ENCODE data around the gene ZNG1F. TPM values are rescaled to one million over a fixed set of nuclear protein-coding genes. Genes with fewer than 3 reads are reported as not detected.
"Not testable (repeated sequence)": the region's sequence is repeated elsewhere in the genome, so short reads cannot be mapped to it uniquely, and the experiment has no call there.

Gene ZNG1F
- total and polyA plus RNA-seq, 2 of the 13 experiments (the other 11 are each of a cell fraction or from before 2014, with no cell fraction given): 12.7 to 20.9 TPM

DNA sequence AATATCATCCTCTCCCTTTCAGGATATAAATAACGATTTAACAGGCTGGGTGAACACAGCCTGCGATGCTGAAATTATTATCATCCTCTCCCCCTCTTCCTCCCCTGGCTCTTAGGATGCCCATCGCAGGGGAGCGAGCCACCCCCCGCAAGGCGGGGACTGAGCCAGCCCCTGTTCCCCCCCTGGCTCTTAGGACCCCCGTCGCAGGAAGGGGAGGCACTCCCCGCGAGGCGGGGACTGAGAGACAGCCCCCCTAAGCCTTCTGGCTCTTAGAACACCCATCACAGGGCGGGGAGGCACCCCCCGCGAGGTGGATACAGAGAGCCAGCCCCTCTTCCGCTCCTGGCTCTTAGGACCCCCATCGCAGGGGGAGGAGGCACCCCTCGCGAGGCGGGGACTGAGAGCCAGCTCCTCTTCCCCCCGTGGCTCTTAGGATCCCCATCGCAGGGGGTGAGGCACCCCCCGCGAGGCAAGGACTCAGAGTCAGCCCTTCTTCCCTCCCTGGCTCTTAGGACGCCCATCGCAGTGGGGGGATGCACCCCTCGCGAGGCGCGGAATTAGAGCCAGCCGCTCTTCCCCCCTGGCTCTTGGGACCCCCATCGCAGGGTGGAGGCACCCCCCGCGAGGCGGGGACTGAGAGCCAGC is 82.5 kb downstream of the ZNG1F start:
- peak; percentile 41; the same call in 1 of the 3 replicates for ATAC-seq
- H3K9me3 ChIP-seq (ENCODE audit: low read length); H3K27ac ChIP-seq (ENCODE audit: extremely low read length, insufficient read depth, low read length); in situ Hi-C loops (cut with HindIII; ENCODE audit: extremely low pct_ligation_motif_present, low pct_unique_long_range_greater_than_20kb); H3K4me1 ChIP-seq (ENCODE audit: insufficient read depth, low read length); H2AFZ ChIP-seq (ENCODE audit: low read length); H4K20me1 ChIP-seq (ENCODE audit: insufficient read depth, low read length); intact Hi-C loops (cut with micrococcal nuclease; ENCODE audit: unreplicated experiment); H3K27me3 ChIP-seq (ENCODE audit: control insufficient read depth in 1 of 2, insufficient read depth in 2 of 2, low read length in 2 of 2); H3K9ac ChIP-seq (ENCODE audit: insufficient read depth, low read depth, low read length); H3K36me3 ChIP-seq (replicated peaks in 1 of 2; ENCODE audit: control insufficient read depth in 1 of 2, insufficient read depth in 2 of 2, low read length in 2 of 2); H3K4me2 ChIP-seq (ENCODE audit: low read depth, low read length); POLR2A ChIA-PET; H3K4me3 ChIP-seq (replicated peaks in 1 of 3; ENCODE audit: insufficient read depth in 1 of 3, low read depth in 2 of 3, low read length in 3 of 3); BruUV-seq (replicated peaks); H3K79me2 ChIP-seq (ENCODE audit: insufficient read depth, low read length); FAIRE-seq; DNase-seq (ENCODE audit: low spot score); CTCF ChIA-PET (ENCODE audit: low intra/inter-chr PET ratio, low total read pairs): not testable (repeated sequence)
- 75% methylated on average over 6 of the region's 34 CpGs for WGBS (ENCODE audit: low lambda C conversion rate)

DNA sequence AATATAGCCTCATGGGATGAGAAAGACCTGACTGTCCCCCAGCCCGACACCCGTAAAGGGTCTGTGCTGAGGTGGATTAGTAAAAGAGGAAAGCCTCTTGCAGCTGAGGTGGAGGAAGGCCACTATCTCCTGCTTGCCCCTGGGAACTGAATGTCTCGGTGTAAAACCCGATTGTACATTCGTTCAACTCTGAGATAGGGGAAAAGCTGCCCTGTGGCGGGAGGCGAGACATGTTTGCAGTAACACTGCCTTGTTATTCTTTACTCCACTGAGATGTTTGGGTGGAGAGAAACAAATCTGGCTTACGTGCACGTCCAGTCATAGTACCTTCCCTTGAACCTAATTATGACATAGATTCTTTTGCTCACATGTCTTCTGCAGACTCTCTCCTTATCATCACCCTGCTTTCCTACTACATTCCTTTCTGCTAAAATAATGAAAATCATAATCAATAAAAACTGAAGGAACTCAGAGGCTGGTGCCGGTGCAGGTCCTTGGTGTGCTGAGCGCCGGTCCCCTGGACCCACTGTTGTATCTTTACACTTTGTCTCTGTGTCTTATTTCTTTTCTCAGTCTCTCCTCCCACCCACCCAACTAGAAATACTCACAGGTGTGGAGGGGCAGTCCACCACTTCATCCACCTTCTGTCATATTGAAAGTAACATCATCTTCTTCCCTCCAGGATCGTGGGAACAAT is 83.4 kb downstream of the ZNG1F start:
- H3K27me3 ChIP-seq (ENCODE audit: control insufficient read depth in 1 of 2, insufficient read depth in 2 of 2, low read length in 2 of 2); FAIRE-seq; H3K4me1 ChIP-seq (ENCODE audit: insufficient read depth, low read length); H4K20me1 ChIP-seq (ENCODE audit: insufficient read depth, low read length); H3K9ac ChIP-seq (ENCODE audit: insufficient read depth, low read depth, low read length); H3K4me2 ChIP-seq (ENCODE audit: low read depth, low read length); H3K9me3 ChIP-seq (ENCODE audit: low read length); H3K4me3 ChIP-seq (replicated peaks in 1 of 3; ENCODE audit: insufficient read depth in 1 of 3, low read depth in 2 of 3, low read length in 3 of 3); in situ Hi-C loops (cut with HindIII; ENCODE audit: extremely low pct_ligation_motif_present, low pct_unique_long_range_greater_than_20kb); intact Hi-C loops (cut with micrococcal nuclease; ENCODE audit: unreplicated experiment); POLR2A ChIA-PET; H3K36me3 ChIP-seq (replicated peaks in 1 of 2; ENCODE audit: control insufficient read depth in 1 of 2, insufficient read depth in 2 of 2, low read length in 2 of 2); ATAC-seq; H3K79me2 ChIP-seq (ENCODE audit: insufficient read depth, low read length); BruUV-seq (replicated peaks); H2AFZ ChIP-seq (ENCODE audit: low read length); CTCF ChIA-PET (ENCODE audit: low intra/inter-chr PET ratio, low total read pairs); H3K27ac ChIP-seq (ENCODE audit: extremely low read length, insufficient read depth, low read length); DNase-seq (ENCODE audit: low spot score): not testable (repeated sequence)
- WGBS (ENCODE audit: low lambda C conversion rate): 67% methylated on average over 3 of the region's 13 CpGs

DNA sequence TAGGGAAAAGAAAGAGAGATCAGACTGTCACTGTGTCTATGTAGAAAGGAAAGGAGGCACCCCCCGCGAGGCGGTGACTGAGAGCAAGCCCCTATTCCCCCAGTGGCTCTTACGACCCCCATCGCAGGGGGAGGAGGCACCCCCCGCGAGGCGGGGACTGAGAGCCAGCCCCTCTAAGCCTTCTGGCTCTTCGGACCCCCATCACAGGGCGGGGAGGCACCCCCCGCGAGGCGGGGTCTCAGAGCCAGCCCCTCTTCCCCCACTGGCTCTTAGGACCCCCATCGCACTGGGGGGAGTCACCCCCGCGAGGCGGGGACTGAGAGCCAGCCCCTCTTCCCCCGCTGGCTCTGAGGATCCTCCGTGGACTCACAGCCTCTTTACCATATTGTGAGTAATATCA is 84.6 kb downstream of the ZNG1F start:
- H3K36me3 ChIP-seq (replicated peaks in 1 of 2; ENCODE audit: control insufficient read depth in 1 of 2, insufficient read depth in 2 of 2, low read length in 2 of 2); H4K20me1 ChIP-seq (ENCODE audit: insufficient read depth, low read length); intact Hi-C loops (cut with micrococcal nuclease; ENCODE audit: unreplicated experiment); H3K4me1 ChIP-seq (ENCODE audit: insufficient read depth, low read length); H3K27ac ChIP-seq (ENCODE audit: extremely low read length, insufficient read depth, low read length); H3K4me2 ChIP-seq (ENCODE audit: low read depth, low read length); H2AFZ ChIP-seq (ENCODE audit: low read length); H3K9ac ChIP-seq (ENCODE audit: insufficient read depth, low read depth, low read length); in situ Hi-C loops (cut with HindIII; ENCODE audit: extremely low pct_ligation_motif_present, low pct_unique_long_range_greater_than_20kb); DNase-seq (ENCODE audit: low spot score); H3K79me2 ChIP-seq (ENCODE audit: insufficient read depth, low read length); BruUV-seq (replicated peaks); FAIRE-seq; CTCF ChIA-PET (ENCODE audit: low intra/inter-chr PET ratio, low total read pairs); H3K27me3 ChIP-seq (ENCODE audit: control insufficient read depth in 1 of 2, insufficient read depth in 2 of 2, low read length in 2 of 2); POLR2A ChIA-PET; H3K9me3 ChIP-seq (ENCODE audit: low read length); H3K4me3 ChIP-seq (replicated peaks in 1 of 3; ENCODE audit: insufficient read depth in 1 of 3, low read depth in 2 of 3, low read length in 3 of 3); ATAC-seq: not testable (repeated sequence)
- WGBS (ENCODE audit: low lambda C conversion rate): 28% methylated on average over 5 of the region's 19 CpGs

DNA sequence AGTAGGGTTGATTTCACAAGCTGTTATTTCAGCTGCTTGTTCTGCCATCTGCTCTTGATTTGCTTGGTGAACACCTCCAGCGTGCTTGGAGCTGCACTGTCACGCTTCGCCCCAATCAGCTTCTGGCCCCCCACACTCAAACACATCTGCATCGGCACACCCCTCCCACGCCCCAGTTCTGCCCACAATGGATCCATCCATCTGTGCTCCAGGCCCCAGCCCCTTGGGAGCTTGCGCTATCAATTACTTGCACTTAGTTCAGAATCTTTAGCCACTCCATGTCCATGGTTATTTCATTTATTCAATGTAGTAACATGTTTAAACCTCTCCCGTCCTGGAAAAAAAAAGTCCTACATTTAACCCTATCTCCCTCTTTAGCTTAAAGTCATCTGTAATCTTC is 88.6 kb downstream of the ZNG1F start:
- not testable (repeated sequence) for FAIRE-seq; DNase-seq (ENCODE audit: low spot score); H3K79me2 ChIP-seq (ENCODE audit: insufficient read depth, low read length)

More for the DNA sequence above, 88.6 kb downstream of the ZNG1F start:
- H3K9ac ChIP-seq (ENCODE audit: insufficient read depth, low read depth, low read length); H3K4me3 ChIP-seq (replicated peaks in 1 of 3; ENCODE audit: insufficient read depth in 1 of 3, low read depth in 2 of 3, low read length in 3 of 3); H3K36me3 ChIP-seq (replicated peaks in 1 of 2; ENCODE audit: control insufficient read depth in 1 of 2, insufficient read depth in 2 of 2, low read length in 2 of 2); H4K20me1 ChIP-seq (ENCODE audit: insufficient read depth, low read length); BruUV-seq (replicated peaks); ATAC-seq; intact Hi-C loops (cut with micrococcal nuclease; ENCODE audit: unreplicated experiment); CTCF ChIA-PET (ENCODE audit: low intra/inter-chr PET ratio, low total read pairs); H3K4me1 ChIP-seq (ENCODE audit: insufficient read depth, low read length); H3K4me2 ChIP-seq (ENCODE audit: low read depth, low read length); in situ Hi-C loops (cut with HindIII; ENCODE audit: extremely low pct_ligation_motif_present, low pct_unique_long_range_greater_than_20kb); H3K27me3 ChIP-seq (ENCODE audit: control insufficient read depth in 1 of 2, insufficient read depth in 2 of 2, low read length in 2 of 2); H3K27ac ChIP-seq (ENCODE audit: extremely low read length, insufficient read depth, low read length); POLR2A ChIA-PET; H3K9me3 ChIP-seq (ENCODE audit: low read length); H2AFZ ChIP-seq (ENCODE audit: low read length): not testable (repeated sequence)
- WGBS (ENCODE audit: low lambda C conversion rate): 16% methylated on average over 7 of the region's 7 CpGs

All from HepG2 (cell line).